GM06990 (cell line): Measurements from ENCODE around the gene CCDC134.

Experiments
- DNase-seq: peaks from one replicate; pipeline ENCODE4 v3.0.0-alpha.2; 2011; ENCODE audit not compliant: insufficient read length; ENCODE audit errors: extremely low read depth
- H3K27me3 ChIP-seq: replicated peaks from 2 replicates; pipeline ENCODE4 v1.6.0; 2011; ENCODE audit warnings: low read length; ENCODE audit not compliant: control insufficient read depth, insufficient read depth
- H3K36me3 ChIP-seq: 2 replicates; pipeline ENCODE4 v1.5.1; 2011; ENCODE audit warnings: low read length; ENCODE audit not compliant: control insufficient read depth, insufficient read depth
- H3K4me3 ChIP-seq: replicated peaks from 2 replicates; pipeline ENCODE4 v1.5.1; 2011; ENCODE audit warnings: low read depth, mild to moderate bottlenecking, control low read depth, low read length
- CTCF ChIP-seq: IDR thresholded peaks from 2 replicates; pipeline ENCODE4 v1.5.1; 2011; ENCODE audit warnings: low read length, control low read depth, mild to moderate bottlenecking, inconsistent platforms; ENCODE audit not compliant: insufficient read depth, poor library complexity, severe bottlenecking

Gene CCDC134

DNA sequence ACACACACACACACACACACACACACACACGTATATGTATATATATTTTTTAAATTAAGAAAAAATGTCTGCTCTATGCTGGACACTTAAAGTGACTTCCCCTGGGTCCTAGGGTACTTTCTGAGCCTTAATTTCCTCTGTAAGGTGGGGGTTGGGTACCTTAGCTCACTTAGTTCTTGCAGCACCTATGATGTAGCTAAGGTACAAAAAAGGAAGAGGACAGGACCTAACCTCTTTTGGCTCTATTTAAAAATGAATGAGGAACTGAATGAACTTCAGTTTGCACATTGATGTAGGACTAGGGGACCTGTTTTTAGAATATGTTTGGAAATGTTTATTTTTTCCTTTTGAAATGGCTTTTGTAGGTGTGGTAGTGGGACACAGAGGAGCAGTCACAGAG, 43.6 kb downstream of the CCDC134 start:
- DNase-seq = no peak
- Histone ChIP-seq H3K27me3 (no peaks in the 10 kb centered on the region), H3K4me3 (no peak overlapping the region), H3K36me3 (peaks cover 7% of the 10 kb centered on the region)
- no peak for TF ChIP-seq CTCF

DNA sequence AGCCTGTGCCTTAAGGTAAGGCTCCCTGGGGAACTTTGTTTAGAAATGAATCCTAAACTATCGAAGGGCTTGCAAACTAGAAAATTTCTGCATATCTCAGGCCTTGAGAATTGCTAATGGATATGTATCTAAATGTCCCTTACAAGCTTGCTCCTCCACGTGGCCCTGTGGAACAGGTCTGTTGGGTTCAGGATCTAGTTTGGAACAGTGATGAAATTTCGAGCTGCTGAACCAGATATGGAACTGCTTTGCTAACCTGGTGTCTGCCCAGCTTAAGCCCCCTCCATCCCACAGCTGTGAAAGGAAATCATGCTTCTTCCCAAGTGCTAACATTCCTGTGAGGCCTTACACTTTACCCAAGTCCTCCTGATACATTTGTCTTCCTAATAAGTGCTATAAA, 44.0 kb downstream of the CCDC134 start:
- H3K4me3 ChIP-seq = no peak overlapping the region
- DNase-seq = no peak
- peaks cover 7% of the 10 kb centered on the region for H3K36me3 ChIP-seq
- no peaks in the 10 kb centered on the region for H3K27me3 ChIP-seq
- no peak for TF ChIP-seq CTCF

- DNase-seq = no peak
- TF ChIP-seq CTCF = no peak
- H3K27me3 ChIP-seq = no peaks in the 10 kb centered on the region
- peaks cover 7% of the 10 kb centered on the region for H3K36me3 ChIP-seq
- H3K4me3 ChIP-seq = no peak overlapping the region
Measured at GRCh38 chr22:41845380-41846267, 45.1 kb downstream of the CCDC134 start.

DNA sequence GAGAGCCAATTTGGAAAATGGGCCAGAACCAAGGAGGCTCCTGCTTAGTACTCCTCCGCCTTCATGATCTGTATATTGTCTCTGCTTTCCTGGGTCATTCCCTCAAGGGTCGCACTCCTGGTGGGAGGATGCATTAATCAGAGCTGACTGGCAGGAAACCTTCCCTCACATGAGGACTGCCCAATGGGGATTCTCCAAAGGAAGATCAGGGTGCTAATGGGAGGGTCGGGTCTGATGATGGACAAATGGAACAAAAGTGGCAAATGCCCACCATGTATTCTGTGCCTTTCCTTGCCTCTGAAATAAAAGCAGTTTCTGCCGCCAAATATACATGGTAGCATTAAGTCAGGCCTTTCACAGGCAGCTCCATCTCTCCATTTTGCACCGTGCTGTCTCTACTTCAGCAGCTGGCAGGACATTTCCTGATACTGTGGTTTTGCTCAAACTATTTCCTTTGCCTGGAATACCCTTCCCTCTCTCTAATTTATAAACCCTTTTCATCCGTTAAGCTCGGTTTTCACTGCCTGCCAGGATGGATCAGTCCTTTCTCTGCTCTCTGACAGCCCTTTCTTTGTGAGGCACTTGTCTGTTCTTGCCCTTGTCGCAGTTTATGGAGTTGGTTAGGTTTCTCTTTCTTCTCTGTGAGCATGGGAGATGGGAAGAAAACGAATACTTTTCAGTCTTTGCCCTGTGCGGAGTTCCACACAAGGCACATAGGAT, 45.9 kb downstream of the CCDC134 start:
- TF ChIP-seq CTCF = no peak
- Histone ChIP-seq H3K36me3 (peaks cover 7% of the 10 kb centered on the region), H3K4me3 (no peak overlapping the region), H3K27me3 (no peaks in the 10 kb centered on the region)
- no peak for DNase-seq

DNA sequence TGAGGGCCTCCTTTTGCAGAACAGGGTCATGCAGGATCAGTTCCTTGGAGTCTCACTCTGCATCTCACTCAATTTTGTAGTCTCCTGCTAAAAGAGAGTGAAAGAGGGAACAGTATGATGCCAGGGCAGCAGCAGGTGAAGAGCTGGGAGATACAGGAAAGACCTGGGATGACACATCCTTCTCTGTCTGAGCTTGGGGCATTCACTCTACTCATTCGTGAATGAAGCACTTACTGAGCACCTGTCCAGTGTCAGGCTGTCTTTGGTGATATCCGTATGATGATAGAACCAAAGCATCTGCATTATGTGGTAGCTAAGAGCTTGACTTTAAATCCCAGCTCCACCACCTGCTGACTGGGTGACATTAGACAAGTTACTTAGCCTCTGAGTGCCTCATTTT, 46.8 kb downstream of the CCDC134 start:
- Histone ChIP-seq H3K36me3 (peaks cover 5% of the 10 kb centered on the region), H3K27me3 (no peaks in the 10 kb centered on the region), H3K4me3 (no peak overlapping the region)
- DNase-seq = no peak
- TF ChIP-seq CTCF = no peak
